A673 (cell line): ENCODE data around the gene KIAA1328. TPM values are rescaled to one million over a fixed set of nuclear protein-coding genes. Genes with fewer than 3 reads are reported as not detected.

Experiments used
- BruUV-seq: library from RNA; stranded (reverse); fragments of 400-500 nt; replicated peaks from 2 replicates; lab custom pipeline; 2021; lab: Mats Ljungman, UMichigan
- CTCF ChIA-PET: fragments of 300-600 bp; sonication (Branson Sonifier 250); formaldehyde crosslinking; loops from one replicate; lab custom pipeline; 2022; ENCODE audit warnings: antibody characterized with exemption; lab: Charles Lee
- POLR2A ChIA-PET: fragments of 300-600 bp; sonication (Branson Sonifier 250); formaldehyde crosslinking; loops from one replicate; lab custom pipeline; 2022; ENCODE audit warnings: antibody characterized with exemption; ENCODE audit not compliant: low non-redundant PET; lab: Charles Lee
- DNase-seq: peaks from one replicate; pipeline ENCODE4 v3.0.0-alpha.2; 2015; ENCODE audit warnings: low spot score
- H3K27ac ChIP-seq: fragments of 200-600 bp; sonication (generic); 2 replicates; pipeline ENCODE4 v1.5.1; 2016; ENCODE audit warnings: mixed run types, low read depth, mild to moderate bottlenecking, mixed read lengths, antibody characterized with exemption, low read length; ENCODE audit not compliant: poor library complexity, severe bottlenecking
- H3K27me3 ChIP-seq: fragments of 200-600 bp; sonication (generic); replicated peaks from 2 replicates; pipeline ENCODE4 v1.6.1; 2017; ENCODE audit warnings: mixed run types, low read depth, mild to moderate bottlenecking, mixed read lengths, antibody characterized with exemption, low read length; ENCODE audit not compliant: insufficient read depth, poor library complexity
- H3K36me3 ChIP-seq: fragments of 200-600 bp; sonication (generic); 2 replicates; pipeline ENCODE4 v1.6.1; 2016; ENCODE audit warnings: mixed run types, mild to moderate bottlenecking, mixed read lengths, antibody characterized with exemption, low read length; ENCODE audit not compliant: insufficient read depth, poor library complexity, severe bottlenecking
- H3K4me1 ChIP-seq: fragments of 200-600 bp; sonication (generic); 2 replicates; pipeline ENCODE4 v1.6.1; 2017; ENCODE audit warnings: mixed run types, mild to moderate bottlenecking, mixed read lengths, antibody characterized with exemption, low read length; ENCODE audit not compliant: insufficient read depth, poor library complexity, severe bottlenecking
- H3K4me3 ChIP-seq: fragments of 200-600 bp; sonication (generic); 2 replicates; pipeline ENCODE4 v1.5.1; 2016; ENCODE audit warnings: low read depth, mixed run types, mild to moderate bottlenecking, mixed read lengths, low read length; ENCODE audit not compliant: poor library complexity, severe bottlenecking
- H3K9me3 ChIP-seq: fragments of 200-600 bp; sonication (generic); 2 replicates; pipeline ENCODE4 v1.6.1; 2016; ENCODE audit warnings: mixed run types, low read depth, mild to moderate bottlenecking, mixed read lengths, antibody characterized with exemption, low read length; ENCODE audit not compliant: poor library complexity, severe bottlenecking
- EZH2 ChIP-seq: fragments of 200-600 bp; sonication (generic); IDR thresholded peaks from 2 replicates; pipeline ENCODE4 v1.6.1; 2017; ENCODE audit warnings: borderline replicate concordance, low read depth, mild to moderate bottlenecking, mixed read lengths, antibody characterized with exemption, low read length; ENCODE audit not compliant: poor library complexity, severe bottlenecking
- intact Hi-C: fragments of 100-400 bp; cut with micrococcal nuclease; formaldehyde crosslinking; loops from one replicate; pipeline ENCODE4 v1.10.0; 2022; ENCODE audit not compliant: unreplicated experiment
- total RNA-seq: library from RNA; stranded (reverse); gene quantifications from 2 replicates; pipeline ENCODE4 v1.2.3, GENCODE V29; 2021
- TF ChIP-seq, protein P1 (sequence below): fragments of 300-800, 200-600 bp; sonication (generic); conservative IDR thresholded peaks from 2 replicates; pipeline ENCODE4 v1.5.1; 2017; ENCODE audit warnings: low read depth, mild to moderate bottlenecking, antibody characterized with exemption, low read length, moderate library complexity, mixed read lengths

Gene KIAA1328
- total RNA-seq, 1 experiment from 2014 or later = 6.5 TPM

DNA sequence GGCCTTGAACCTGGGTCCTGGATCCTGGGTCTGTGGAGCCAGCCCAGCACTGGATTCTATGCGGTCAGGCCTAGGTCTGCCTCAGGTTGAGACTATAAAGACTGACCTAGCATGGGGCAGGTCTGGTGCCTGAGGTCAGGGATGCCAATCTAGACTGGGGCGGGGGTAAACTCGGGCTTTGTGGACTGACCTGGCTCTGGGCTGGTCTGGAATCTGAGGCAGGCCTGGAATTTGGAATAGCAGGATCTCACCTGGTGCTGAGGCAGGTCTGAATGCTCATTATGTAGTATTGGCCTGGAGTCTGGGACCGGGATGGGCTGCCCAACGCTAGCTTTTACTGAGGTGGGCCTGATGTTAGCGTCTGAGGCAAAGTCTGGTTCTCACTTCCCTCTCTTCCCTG lies 256.0 kb downstream of the KIAA1328 start:
- no peak for TF ChIP-seq EZH2
- TF ChIP-seq, protein P1, sequence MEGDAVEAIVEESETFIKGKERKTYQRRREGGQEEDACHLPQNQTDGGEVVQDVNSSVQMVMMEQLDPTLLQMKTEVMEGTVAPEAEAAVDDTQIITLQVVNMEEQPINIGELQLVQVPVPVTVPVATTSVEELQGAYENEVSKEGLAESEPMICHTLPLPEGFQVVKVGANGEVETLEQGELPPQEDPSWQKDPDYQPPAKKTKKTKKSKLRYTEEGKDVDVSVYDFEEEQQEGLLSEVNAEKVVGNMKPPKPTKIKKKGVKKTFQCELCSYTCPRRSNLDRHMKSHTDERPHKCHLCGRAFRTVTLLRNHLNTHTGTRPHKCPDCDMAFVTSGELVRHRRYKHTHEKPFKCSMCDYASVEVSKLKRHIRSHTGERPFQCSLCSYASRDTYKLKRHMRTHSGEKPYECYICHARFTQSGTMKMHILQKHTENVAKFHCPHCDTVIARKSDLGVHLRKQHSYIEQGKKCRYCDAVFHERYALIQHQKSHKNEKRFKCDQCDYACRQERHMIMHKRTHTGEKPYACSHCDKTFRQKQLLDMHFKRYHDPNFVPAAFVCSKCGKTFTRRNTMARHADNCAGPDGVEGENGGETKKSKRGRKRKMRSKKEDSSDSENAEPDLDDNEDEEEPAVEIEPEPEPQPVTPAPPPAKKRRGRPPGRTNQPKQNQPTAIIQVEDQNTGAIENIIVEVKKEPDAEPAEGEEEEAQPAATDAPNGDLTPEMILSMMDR = no peak
- Histone ChIP-seq H3K4me1 (no peaks in the 10 kb centered on the region), H3K9me3 (no peaks in the 10 kb centered on the region), H3K27me3 (no peaks in the 10 kb centered on the region), H3K4me3 (no peak overlapping the region), H3K36me3 (no peaks in the 10 kb centered on the region), H3K27ac (no peak overlapping the region)
- intact Hi-C loops = no loop called here
- POLR2A ChIA-PET = no interaction called here
- CTCF ChIA-PET = no interaction called here
- no peak for DNase-seq
- BruUV-seq = no TSS peak

DNA sequence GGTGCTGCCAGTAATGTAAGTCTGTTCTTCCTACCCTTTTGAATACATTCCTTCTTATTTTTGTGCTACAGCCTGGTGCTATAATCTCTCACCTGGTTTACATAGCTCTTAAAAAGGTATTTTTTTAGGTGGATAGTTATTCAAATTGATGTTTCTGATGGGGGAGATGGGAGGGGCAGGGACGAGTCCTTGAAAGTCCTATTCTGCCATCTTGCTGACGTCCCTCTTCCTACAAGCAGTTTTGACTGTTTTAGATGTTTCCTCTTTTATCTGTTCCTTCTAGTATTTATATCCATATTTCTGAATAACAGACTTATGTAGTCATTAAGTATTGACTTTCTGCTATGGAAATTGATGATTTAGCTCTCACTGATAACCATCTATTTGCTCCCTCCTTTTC lies 256.4 kb downstream of the KIAA1328 start:
- Histone ChIP-seq H3K36me3 (no peaks in the 10 kb centered on the region), H3K4me1 (no peaks in the 10 kb centered on the region), H3K27me3 (no peaks in the 10 kb centered on the region), H3K4me3 (no peak overlapping the region), H3K27ac (no peak overlapping the region), H3K9me3 (no peaks in the 10 kb centered on the region)
- TF ChIP-seq EZH2 = no peak
- TF ChIP-seq, protein P1 = no peak
- BruUV-seq = no TSS peak
- no peak for DNase-seq
- intact Hi-C loops = no loop called here
- ChIA-PET POLR2A (no interaction called here), CTCF (no interaction called here)

DNA sequence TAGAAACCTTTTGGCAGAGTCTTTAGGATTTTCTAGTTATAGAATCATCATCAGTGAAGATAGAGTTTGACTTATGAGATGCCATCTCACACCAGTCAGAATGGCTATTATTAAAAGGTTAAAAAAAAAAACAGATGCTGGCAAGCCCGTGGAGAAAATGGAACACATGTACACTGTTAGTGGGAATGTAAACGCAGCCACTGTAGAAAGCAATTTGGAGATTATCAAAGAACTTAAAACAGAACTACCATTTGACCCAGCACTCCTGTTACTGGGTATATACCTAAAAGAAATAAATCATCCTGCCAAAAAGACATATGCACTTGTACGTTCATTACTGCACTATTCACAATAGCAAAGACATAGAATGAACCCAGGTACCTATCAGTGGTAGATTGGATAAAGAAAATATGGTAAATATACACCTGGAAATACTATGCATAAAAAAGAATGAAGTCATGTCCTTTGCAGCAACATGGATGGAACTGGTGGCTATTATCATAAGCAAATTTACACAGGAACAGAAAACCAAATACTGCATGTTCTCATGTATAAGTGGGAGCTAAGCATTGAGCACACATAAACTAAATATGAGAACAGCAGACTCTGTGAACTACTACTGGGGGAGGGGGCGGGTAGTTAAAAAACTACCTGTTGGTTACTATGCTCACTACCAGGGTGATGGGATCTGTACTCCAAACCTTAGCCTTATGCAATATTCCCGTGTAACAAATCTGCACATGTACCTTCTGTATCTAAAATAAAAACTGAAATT lies 279.0 kb downstream of the KIAA1328 start:
- CTCF ChIA-PET = no interaction called here

More for the DNA sequence above, 279.0 kb downstream of the KIAA1328 start:
- intact Hi-C loops = no loop called here
- Histone ChIP-seq H3K27me3 (no peaks in the 10 kb centered on the region), H3K36me3 (no peaks in the 10 kb centered on the region), H3K4me3 (no peak overlapping the region), H3K4me1 (no peaks in the 10 kb centered on the region), H3K27ac (no peak overlapping the region), H3K9me3 (peaks cover 12% of the 10 kb centered on the region)
- no TSS peak for BruUV-seq
- no peak for DNase-seq
- POLR2A ChIA-PET = no interaction called here
- TF ChIP-seq, protein P1 = no peak
- no peak for TF ChIP-seq EZH2
